IMR-90 (cell line): ENCODE measurements around the gene FMN2. TPM values are rescaled to one million over a fixed set of nuclear protein-coding genes. Genes with fewer than 3 reads are reported as not detected.

Experiments
- ATAC-seq: fragments of 200-7000 bp; cut with Tn5 transposase; 2 replicates; pipeline ENCODE4 v1.9.1; 2020; ENCODE audit warnings: low read depth, mild to moderate bottlenecking, moderate library complexity
- BruUV-seq: library from RNA; stranded (reverse); fragments of 400-500 nt; replicated peaks from 2 replicates; lab custom pipeline; 2021; lab: Mats Ljungman, UMichigan
- CTCF ChIA-PET: fragments of 300-600 bp; formaldehyde crosslinking; extraction: SDS; loops from one replicate; lab custom pipeline; 2021; ENCODE audit warnings: antibody characterized with exemption; lab: Yijun Ruan, JAX
- POLR2A ChIA-PET: fragments of 300-600 bp; sonication (Branson Sonifier 250); formaldehyde crosslinking; loops from one replicate; lab custom pipeline; 2022; ENCODE audit warnings: antibody characterized with exemption; ENCODE audit not compliant: unreplicated experiment; lab: Charles Lee
- DNase-seq: peaks from one replicate; pipeline ENCODE4 v3.0.0; 2013
- H2AFZ ChIP-seq: replicated peaks from 2 replicates; pipeline ENCODE3; 2013; ENCODE audit warnings: low read length, mild to moderate bottlenecking; ENCODE audit not compliant: poor library complexity
- H2AK5ac ChIP-seq: 2 replicates; pipeline ENCODE4 v1.6.1; 2013; ENCODE audit warnings: low read depth, low read length, inconsistent platforms
- H2AK9ac ChIP-seq: replicated peaks from 2 replicates; pipeline ENCODE3; 2013; ENCODE audit warnings: mild to moderate bottlenecking, low read depth, low read length, moderate library complexity; ENCODE audit not compliant: poor library complexity
- H2BK120ac ChIP-seq: 2 replicates; pipeline ENCODE4 v1.6.1; 2013; ENCODE audit warnings: low read depth, low read length, inconsistent platforms
- H2BK15ac ChIP-seq: 3 replicates; pipeline ENCODE4 v1.6.1; 2013; ENCODE audit warnings: low read depth, low read length, inconsistent platforms
- H2BK20ac ChIP-seq: 2 replicates; pipeline ENCODE4 v1.6.1; 2013; ENCODE audit warnings: low read depth, mild to moderate bottlenecking, inconsistent platforms, low read length, moderate library complexity
- H2BK5ac ChIP-seq: 2 replicates; pipeline ENCODE4 v1.6.1; 2013; ENCODE audit warnings: mild to moderate bottlenecking, low read depth, low read length, inconsistent platforms; ENCODE audit not compliant: poor library complexity, severe bottlenecking
- H3K14ac ChIP-seq: replicated peaks from 2 replicates; pipeline ENCODE4 v1.6.1; 2013; ENCODE audit warnings: low read depth, low read length, inconsistent platforms
- H3K18ac ChIP-seq: 2 replicates; pipeline ENCODE4 v1.6.1; 2013; ENCODE audit warnings: low read depth, low read length, control low read depth
- H3K23ac ChIP-seq: 2 replicates; pipeline ENCODE4 v1.6.1; 2013; ENCODE audit warnings: low read depth, low read length, inconsistent platforms
- H3K27ac ChIP-seq: 2 replicates; pipeline ENCODE4 v1.5.1; 2013; ENCODE audit warnings: mild to moderate bottlenecking, control low read depth, low read length; ENCODE audit not compliant: insufficient read depth
- H3K27me3 ChIP-seq: 2 replicates; pipeline ENCODE4 v1.6.1; 2013; ENCODE audit warnings: low read length; ENCODE audit not compliant: control insufficient read depth, insufficient read depth
- H3K36me3 ChIP-seq: 2 replicates; pipeline ENCODE4 v1.6.1; 2013; ENCODE audit warnings: low read length, mixed read lengths; ENCODE audit not compliant: control insufficient read depth, insufficient read depth
- H3K4ac ChIP-seq: 2 replicates; pipeline ENCODE4 v1.6.1; 2013; ENCODE audit warnings: low read depth, low read length, inconsistent platforms
- H3K4me1 ChIP-seq: 2 replicates; pipeline ENCODE4 v1.6.1; 2013; ENCODE audit warnings: low read length, mixed read lengths; ENCODE audit not compliant: control insufficient read depth, insufficient read depth
- H3K4me2 ChIP-seq: 2 replicates; pipeline ENCODE4 v1.6.1; 2013; ENCODE audit warnings: low read depth, mild to moderate bottlenecking, control low read depth, low read length, moderate library complexity
- H3K4me3 ChIP-seq: 2 replicates; pipeline ENCODE4 v1.5.1; 2013; ENCODE audit warnings: low read depth, mild to moderate bottlenecking, control low read depth, low read length, moderate library complexity; ENCODE audit not compliant: insufficient read depth
- H3K56ac ChIP-seq: 2 replicates; pipeline ENCODE4 v1.6.1; 2013; ENCODE audit warnings: low read length, inconsistent platforms; ENCODE audit not compliant: insufficient read depth; ENCODE audit errors: extremely low read depth
- H3K79me1 ChIP-seq, 2 experiments: 2 replicates each; pipeline ENCODE4 v1.6.1; 2013; ENCODE audit warnings: low read length in 2 of 2, inconsistent platforms in 1 of 2, low read depth in 1 of 2
- H3K9ac ChIP-seq: 2 replicates; pipeline ENCODE4 v1.6.1; 2013; ENCODE audit warnings: low read depth, low read length, control low read depth
- H3K9me1 ChIP-seq: 2 replicates; pipeline ENCODE4 v1.6.1; 2013; ENCODE audit warnings: low read length, inconsistent platforms; ENCODE audit not compliant: insufficient read depth
- H3K9me3 ChIP-seq: 2 replicates; pipeline ENCODE4 v1.6.1; 2013; ENCODE audit warnings: low read length; ENCODE audit not compliant: control insufficient read depth, insufficient read depth
- H4K20me1 ChIP-seq: 2 replicates; pipeline ENCODE4 v1.6.1; 2013; ENCODE audit warnings: low read length, inconsistent platforms; ENCODE audit not compliant: insufficient read depth
- H4K5ac ChIP-seq: 2 replicates; pipeline ENCODE4 v1.6.1; 2013; ENCODE audit warnings: mild to moderate bottlenecking, low read depth, low read length, control low read depth
- H4K8ac ChIP-seq, 2 experiments: 2 replicates each; pipeline ENCODE4 v1.6.1; 2013; ENCODE audit warnings: low read depth in 2 of 2, low read length in 2 of 2, control low read depth in 1 of 2, inconsistent platforms in 1 of 2
- H4K91ac ChIP-seq: 2 replicates; pipeline ENCODE4 v1.6.1; 2013; ENCODE audit warnings: low read depth, low read length, inconsistent platforms; ENCODE audit not compliant: insufficient read depth
- BHLHE40 ChIP-seq: fragments of 150-350 bp; IDR thresholded peaks from 2 replicates; pipeline ENCODE4 v1.6.1; 2016; ENCODE audit warnings: mild to moderate bottlenecking, low read depth, low read length
- CEBPB ChIP-seq: IDR thresholded peaks from 2 replicates; pipeline ENCODE4 v1.6.1; 2012; ENCODE audit warnings: low read depth, low read length, improper control_type of control experiment
- CHD1 ChIP-seq: IDR thresholded peaks from 2 replicates; pipeline ENCODE4 v1.6.1; 2012; ENCODE audit warnings: low read depth, low read length, improper control_type of control experiment
- CTCF ChIP-seq: conservative IDR thresholded peaks from 2 replicates; pipeline ENCODE4 v1.5.1; 2012; ENCODE audit warnings: mild to moderate bottlenecking, low read depth, low read length, improper control_type of control experiment
- ELK1 ChIP-seq: fragments of 150-350 bp; IDR thresholded peaks from 2 replicates; pipeline ENCODE4 v1.6.1; 2016; ENCODE audit warnings: low read depth, mild to moderate bottlenecking, low read length, moderate library complexity, borderline replicate concordance
- FOS ChIP-seq: fragments of 150-350 bp; IDR thresholded peaks from 2 replicates; pipeline ENCODE4 v1.6.1; 2016; ENCODE audit warnings: low read depth, low read length
- MAFK ChIP-seq: IDR thresholded peaks from 2 replicates; pipeline ENCODE4 v1.6.1; 2012; ENCODE audit warnings: low read depth, low read length, improper control_type of control experiment
- MAZ ChIP-seq: IDR thresholded peaks from 2 replicates; pipeline ENCODE4 v1.6.1; 2012; ENCODE audit warnings: low read depth, mild to moderate bottlenecking, low read length, improper control_type of control experiment, moderate library complexity, borderline replicate concordance
- MXI1 ChIP-seq: IDR thresholded peaks from 2 replicates; pipeline ENCODE4 v1.6.1; 2012; ENCODE audit warnings: low read depth, mild to moderate bottlenecking, low read length, moderate library complexity, borderline replicate concordance
- NFE2L2 ChIP-seq: fragments of 150-350 bp; IDR thresholded peaks from 2 replicates; pipeline ENCODE4 v1.6.1; 2016; ENCODE audit warnings: low read depth, mild to moderate bottlenecking, low read length
- POLR2A ChIP-seq: IDR thresholded peaks from 2 replicates; pipeline ENCODE4 v1.6.1; 2012; ENCODE audit warnings: mild to moderate bottlenecking, low read depth, low read length
- RAD21 ChIP-seq: IDR thresholded peaks from 2 replicates; pipeline ENCODE4 v1.6.1; 2012; ENCODE audit warnings: low read length, improper control_type of control experiment
- RCOR1 ChIP-seq: IDR thresholded peaks from 2 replicates; pipeline ENCODE4 v1.6.1; 2012; ENCODE audit warnings: mild to moderate bottlenecking, low read length, improper control_type of control experiment; ENCODE audit not compliant: insufficient replicate concordance
- RFX5 ChIP-seq: IDR thresholded peaks from 2 replicates; pipeline ENCODE4 v1.8.0; 2012; ENCODE audit warnings: low read depth, mild to moderate bottlenecking, low read length, moderate library complexity
- SMC3 ChIP-seq: fragments of 150-350 bp; IDR thresholded peaks from 2 replicates; pipeline ENCODE4 v1.6.1; 2016; ENCODE audit warnings: low read depth, mild to moderate bottlenecking, antibody characterized with exemption, low read length, moderate library complexity
- USF2 ChIP-seq: fragments of 150-350 bp; IDR thresholded peaks from 2 replicates; pipeline ENCODE4 v1.6.1; 2017; ENCODE audit warnings: mild to moderate bottlenecking, antibody characterized with exemption, low read length, low read depth
- WGBS, 2 experiments: methylation state at CpG; one replicate each; pipeline versions ENCODE4 v1.1.5 to v1.1.7; 2013; ENCODE audit warnings: missing lambda C conversion rate in 2 of 2; ENCODE audit not compliant: insufficient read length in 1 of 2; ENCODE audit errors: extremely low coverage in 2 of 2; 5-methylcytosine and 5-hydroxymethylcytosine counted together
- dilution Hi-C: fragments of 300-500 bp; cut with HindIII; formaldehyde crosslinking; loops from one replicate; pipeline ENCODE4 v1.14.3; 2018; ENCODE audit warnings: low sequenced_read_pairs; ENCODE audit not compliant: unreplicated experiment
- in situ Hi-C: fragments of 300-500 bp; cut with MboI; formaldehyde crosslinking; loops from 3 replicates; pipeline ENCODE4 v1.14.3; 2019; ENCODE audit warnings: low sequenced_read_pairs, inconsistent platforms, mixed read lengths
- intact Hi-C: fragments of 100-400 bp; cut with micrococcal nuclease; formaldehyde crosslinking; loops from 2 replicates; pipeline ENCODE4 v1.10.0; 2022
- polyA plus RNA-seq, 3 experiments: library from polyadenylated mRNA; depleted of rRNA; stranded (reverse); fragments of >200 nt; gene quantifications; 2 replicates each; pipeline ENCODE4 v1.2.3, GENCODE V29; 2012; ENCODE audit warnings: low replicate concordance in 1 of 3
- total RNA-seq: library from RNA; depleted of rRNA; stranded (reverse); fragments of >200 nt; gene quantifications from 2 replicates; pipeline ENCODE4 v1.2.3, GENCODE V29; 2012

Gene FMN2
- total and polyA plus RNA-seq, 2 of the 4 experiments (the other 2 are of a cell fraction), result 29.0 to 35.8 TPM

GRCh38 chr1:240312872-240313271 lies 221.2 kb downstream of the FMN2 start:
- Histone ChIP-seq H3K79me1 (peaks cover 21 to 44% of the 10 kb centered on the region in 2 experiments), H2BK5ac (peak overlapping the region; percentile 91), H3K56ac (no peak overlapping the region), H3K36me3 (no peaks in the 10 kb centered on the region), H3K4me2 (peak overlapping the region; percentile 45; the same call in 1 of the 2 replicates), H2AFZ (no peak overlapping the region), H3K14ac (no peak overlapping the region), H2AK9ac (no peak overlapping the region), H3K9ac (no peak overlapping the region), H3K4me3 (no peak overlapping the region), H2AK5ac (peak overlapping the region; percentile 88; the same call in 1 of the 2 replicates), H2BK120ac (peak overlapping the region; percentile 89), H2BK20ac (peak overlapping the region; percentile 83; the same call in 1 of the 2 replicates), H3K9me3 (no peaks in the 10 kb centered on the region), H2BK15ac (peak overlapping the region; percentile 26; the same call in 1 of the 3 replicates), H3K4me1 (peaks cover 18% of the 10 kb centered on the region), H4K20me1 (no peaks in the 10 kb centered on the region), H4K8ac (peak overlapping the region; percentile 20 to 85), H3K18ac (peak overlapping the region; percentile 90; the same call in 1 of the 2 replicates), H3K23ac (peak overlapping the region; percentile 59; the same call in 1 of the 2 replicates), H4K5ac (peak overlapping the region; percentile 80; the same call in 1 of the 2 replicates), H3K9me1 (peaks cover 8% of the 10 kb centered on the region), H3K4ac (peak overlapping the region; percentile 74; the same call in 1 of the 2 replicates), H3K27ac (0 out of 2 replicates have a peak overlapping the region, but pooled peaks have one; percentile 23), H4K91ac (no peak overlapping the region), H3K27me3 (no peaks in the 10 kb centered on the region)
- dilution Hi-C loops (no loop called here), in situ Hi-C loops (no loop called here), intact Hi-C loops (loop anchor here (2.0 to 5.0 kb wide), 3 partner anchors 20 to 121 kb away; no protein-coding TSS in a partner anchor)
- ChIA-PET CTCF (no interaction called here), POLR2A (no interaction called here)
- peak; percentile 58 for ATAC-seq
- peak; percentile 94 for DNase-seq
- TF ChIP-seq MAZ (no peak), CTCF (no peak), RFX5 (no peak), USF2 (no peak), MAFK (peak; percentile 61), CEBPB (peak; percentile 95), POLR2A (no peak), NFE2L2 (peak; percentile 94), BHLHE40 (peak; percentile 35; the same call in 1 of the 2 replicates), CHD1 (no peak), ELK1 (no peak), FOS (peak; percentile 86), SMC3 (no peak), MXI1 (no peak), RAD21 (no peak), RCOR1 (no peak)
- no CpG with 5 or more reads among the region's 3 CpGs for WGBS, 2 experiments
- BruUV-seq, result no TSS peak
